WTC11 (cell line): ENCODE results near the gene LYPD6B.

Experiments used
- GABPB1 ChIP-seq: sonication (generic); formaldehyde crosslinking; IDR thresholded peaks from 2 replicates; pipeline ENCODE4 v1.8.1; 2023; ENCODE audit warnings: mild to moderate bottlenecking, missing genetic modification reagents
- ZNF121 ChIP-seq: sonication (generic); formaldehyde crosslinking; IDR thresholded peaks from 2 replicates; pipeline ENCODE4 v1.8.0; 2023; ENCODE audit warnings: missing genetic modification reagents

- TF ChIP-seq GABPB1 (CRISPR knock-in tag) (no peak), ZNF121 (CRISPR knock-in tag) (no peak)
Observed at GRCh38 chr2:149082735-149083134, 44.2 kb downstream of the LYPD6B start.
